Sigmoid colon (tissue), 4 donors: ENCODE measurements around the gene POU6F1.

Experiments used
- CTCF ChIP-seq, 4 experiments: fragments of 450-650 bp in 3 of 4; fragments of 200-600 bp in 1 of 4; IDR thresholded peaks; one replicate each; pipeline ENCODE4 v1.5.1; 2016 to 2019; ENCODE audit warnings: antibody characterized with exemption in 4 of 4, mild to moderate bottlenecking in 3 of 4, moderate library complexity in 2 of 4
- EP300 ChIP-seq, 4 donors: sonication (generic); formaldehyde crosslinking; IDR thresholded peaks; one replicate each; pipeline ENCODE4 v1.6.1; 2017; ENCODE audit warnings: antibody characterized with exemption in 4 of 4
- POLR2A ChIP-seq, 2 donors: fragments of 450-650 bp; IDR thresholded peaks; one replicate each; pipeline ENCODE4 v1.6.1; 2016; ENCODE audit warnings: antibody characterized with exemption in 2 of 2, mild to moderate bottlenecking in 2 of 2, moderate library complexity in 2 of 2

GRCh38 chr12:51156245-51156765 lies 61.6 kb downstream of the POU6F1 start:
- TF ChIP-seq CTCF (IDR thresholded peaks at IDR 0.05): no peak
- TF ChIP-seq POLR2A (IDR thresholded peaks at IDR 0.05): no peak
- no peak for TF ChIP-seq EP300 (IDR thresholded peaks at IDR 0.05)
